Left ventricle myocardium inferior (tissue), 1 donor: ENCODE results near the gene ITLN2. TPM values are rescaled to one million over a fixed set of nuclear protein-coding genes. Genes with fewer than 3 reads are reported as not detected.
"Not testable (repeated sequence)": the region's sequence is repeated elsewhere in the genome, so short reads cannot be mapped to it uniquely, and the experiment has no call there.

ENCODE experiments used
- DNase-seq: peaks from one replicate; pipeline ENCODE4 v3.0.0-alpha.2; 2020
- H3K27ac ChIP-seq: fragments of 200-600 bp; replicated peaks from 2 replicates; pipeline ENCODE4 v1.8.0; 2021
- H3K27me3 ChIP-seq: fragments of 200-600 bp; 2 replicates; pipeline ENCODE4 v1.8.0; 2021; ENCODE audit warnings: low read depth
- H3K36me3 ChIP-seq: fragments of 200-600 bp; 2 replicates; pipeline ENCODE4 v1.8.0; 2021
- H3K4me1 ChIP-seq: fragments of 200-600 bp; 2 replicates; pipeline ENCODE4 v1.8.0; 2021
- H3K4me3 ChIP-seq: fragments of 200-600 bp; 2 replicates; pipeline ENCODE4 v1.8.0; 2021; ENCODE audit warnings: mild to moderate bottlenecking, moderate library complexity
- H3K9me3 ChIP-seq: fragments of 200-600 bp; replicated peaks from 2 replicates; pipeline ENCODE4 v1.8.0; 2021
- intact Hi-C: fragments of 100-400 bp; cut with micrococcal nuclease; formaldehyde crosslinking; loops from one replicate; pipeline ENCODE4 v1.11.0; 2022
- total RNA-seq: library from RNA; stranded (reverse); fragmentation: NEBNext Ultra II Directional; extraction: Animal tissue kit (Norgen Biotek cat#: 25700); gene quantifications from one replicate; pipeline ENCODE4 v1.2.1, GENCODE V29; 2021
- TF ChIP-seq, protein P1 (sequence below): fragments of 200-600 bp; IDR thresholded peaks from 2 replicates; pipeline ENCODE4 v1.8.0; 2021; ENCODE audit warnings: antibody characterized with exemption, mild to moderate bottlenecking, borderline replicate concordance
- donor health status: DM: no; HTN: yes; CAD: no; lungs with severe emphysema.

The ITLN2 gene
- total RNA-seq, 1 donor from 2014 or later: 0.19 TPM

GRCh38 chr1:160907976-160908375 lies 46.6 kb downstream of the ITLN2 start:
- Histone ChIP-seq H3K27me3 (peaks cover 7% of the 10 kb centered on the region), H3K4me1 (peaks cover 44% of the 10 kb centered on the region), H3K9me3 (no peaks in the 10 kb centered on the region), H3K27ac (no peak overlapping the region), H3K4me3 (no peak overlapping the region), H3K36me3 (no peaks in the 10 kb centered on the region)
- TF ChIP-seq, protein P1, sequence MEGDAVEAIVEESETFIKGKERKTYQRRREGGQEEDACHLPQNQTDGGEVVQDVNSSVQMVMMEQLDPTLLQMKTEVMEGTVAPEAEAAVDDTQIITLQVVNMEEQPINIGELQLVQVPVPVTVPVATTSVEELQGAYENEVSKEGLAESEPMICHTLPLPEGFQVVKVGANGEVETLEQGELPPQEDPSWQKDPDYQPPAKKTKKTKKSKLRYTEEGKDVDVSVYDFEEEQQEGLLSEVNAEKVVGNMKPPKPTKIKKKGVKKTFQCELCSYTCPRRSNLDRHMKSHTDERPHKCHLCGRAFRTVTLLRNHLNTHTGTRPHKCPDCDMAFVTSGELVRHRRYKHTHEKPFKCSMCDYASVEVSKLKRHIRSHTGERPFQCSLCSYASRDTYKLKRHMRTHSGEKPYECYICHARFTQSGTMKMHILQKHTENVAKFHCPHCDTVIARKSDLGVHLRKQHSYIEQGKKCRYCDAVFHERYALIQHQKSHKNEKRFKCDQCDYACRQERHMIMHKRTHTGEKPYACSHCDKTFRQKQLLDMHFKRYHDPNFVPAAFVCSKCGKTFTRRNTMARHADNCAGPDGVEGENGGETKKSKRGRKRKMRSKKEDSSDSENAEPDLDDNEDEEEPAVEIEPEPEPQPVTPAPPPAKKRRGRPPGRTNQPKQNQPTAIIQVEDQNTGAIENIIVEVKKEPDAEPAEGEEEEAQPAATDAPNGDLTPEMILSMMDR: no peak
- DNase-seq: no peak
- intact Hi-C loops: no loop called here

DNA sequence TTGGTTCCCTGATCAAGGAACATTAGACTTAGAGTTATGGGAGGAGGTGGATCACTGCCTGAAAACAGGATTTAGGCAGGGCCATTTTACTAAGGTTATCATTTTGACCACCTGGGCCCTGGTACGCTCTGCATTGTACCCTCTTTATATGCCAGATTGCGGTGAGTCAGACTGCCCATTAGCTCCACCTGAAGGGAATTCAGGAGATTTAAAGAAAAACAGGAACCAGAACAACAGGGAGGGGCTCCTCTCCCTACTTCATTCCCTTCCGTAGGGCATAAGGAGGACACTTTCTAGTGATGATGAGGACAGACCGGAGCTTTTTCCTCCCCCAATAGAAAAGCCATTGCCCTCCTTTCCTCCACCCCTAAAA lies 49.0 kb downstream of the ITLN2 start:
- H3K27me3 ChIP-seq: no peaks in the 10 kb centered on the region
- peaks cover 2% of the 10 kb centered on the region for H3K9me3 ChIP-seq
- DNase-seq: no peak
- peaks cover 36% of the 10 kb centered on the region for H3K4me1 ChIP-seq
- H3K36me3 ChIP-seq: no peaks in the 10 kb centered on the region
- no peak overlapping the region for H3K4me3 ChIP-seq
- intact Hi-C loops: no loop called here
- TF ChIP-seq, protein P1: no peak
- H3K27ac ChIP-seq: peak overlapping the region; percentile 53

DNA sequence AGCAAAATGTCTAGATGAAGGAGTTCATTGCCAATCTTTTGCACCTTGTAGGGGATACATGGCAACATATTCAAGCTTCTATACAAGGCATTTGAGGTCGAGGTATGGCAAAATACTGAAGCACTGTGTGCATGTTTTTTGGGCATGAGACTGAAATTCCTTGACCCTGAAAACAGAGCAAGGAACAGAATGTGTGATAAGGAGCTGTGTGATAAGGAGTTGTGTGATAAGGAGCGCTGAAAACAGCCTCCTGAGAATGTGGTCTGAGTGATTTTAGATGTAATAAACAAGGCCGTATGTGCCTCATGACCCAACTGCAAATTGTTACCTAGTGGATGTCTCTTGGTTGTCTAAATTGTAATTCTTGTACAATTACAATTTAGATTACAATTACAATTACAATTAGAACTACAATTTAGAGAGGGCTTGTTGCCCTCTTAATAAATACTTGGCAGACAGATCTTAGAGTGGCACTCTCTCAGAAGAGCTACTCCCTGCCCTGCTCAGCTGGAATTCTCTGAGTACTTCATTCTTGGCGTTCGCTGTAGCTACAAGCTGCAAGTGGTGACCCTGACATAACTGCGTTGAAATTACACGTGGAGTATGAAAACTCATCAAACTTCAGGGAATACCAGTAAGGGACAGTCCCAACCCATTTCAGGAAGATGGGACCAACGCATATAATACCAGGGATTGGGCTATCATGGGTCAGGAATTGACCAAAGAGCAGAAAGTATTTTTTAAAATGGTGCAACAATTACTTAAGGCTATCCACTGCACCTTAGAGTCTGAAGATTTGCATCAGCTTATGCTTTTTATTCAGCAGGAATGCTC lies 49.6 kb downstream of the ITLN2 start:
- no peak for DNase-seq
- peak overlapping the region; percentile 53 for H3K27ac ChIP-seq
- H3K4me1 ChIP-seq: peaks cover 36% of the 10 kb centered on the region
- H3K4me3 ChIP-seq: no peak overlapping the region
- TF ChIP-seq, protein P1: no peak
- H3K27me3 ChIP-seq: no peaks in the 10 kb centered on the region
- H3K9me3 ChIP-seq: peaks cover 3% of the 10 kb centered on the region
- intact Hi-C loops: no loop called here
- no peaks in the 10 kb centered on the region for H3K36me3 ChIP-seq

GRCh38 chr1:160902251-160902650 lies 52.4 kb downstream of the ITLN2 start:
- DNase-seq, intact Hi-C loops: not testable (repeated sequence)

DNA sequence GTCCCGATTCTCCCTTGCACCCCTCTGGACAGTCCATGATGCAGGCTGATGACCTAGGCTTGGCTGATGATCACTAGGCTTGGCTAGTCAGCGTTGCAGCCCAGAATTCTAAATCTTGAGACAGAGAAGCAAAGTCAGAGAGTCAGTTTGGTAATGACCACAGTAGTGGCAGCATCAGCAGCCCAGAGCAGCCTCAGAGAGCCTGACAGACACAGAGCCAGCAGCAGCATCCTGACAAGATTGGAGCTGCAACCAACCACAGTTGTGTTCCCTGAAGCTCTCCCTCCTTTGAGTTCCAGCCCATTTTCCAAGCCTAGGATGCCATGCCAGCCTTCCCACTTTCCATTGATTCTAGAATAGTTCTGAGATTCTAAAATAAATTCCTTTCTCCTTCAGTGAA lies 52.8 kb downstream of the ITLN2 start:
- no peak overlapping the region for H3K4me3 ChIP-seq
- TF ChIP-seq, protein P1: no peak
- peaks cover 3% of the 10 kb centered on the region for H3K9me3 ChIP-seq
- H3K27ac ChIP-seq: no peak overlapping the region
- intact Hi-C loops: no loop called here
- H3K36me3 ChIP-seq: no peaks in the 10 kb centered on the region
- no peaks in the 10 kb centered on the region for H3K27me3 ChIP-seq
- peaks cover 18% of the 10 kb centered on the region for H3K4me1 ChIP-seq
- DNase-seq: no peak

More at GRCh38 chr1:160902251-160902650, 52.4 kb downstream of the ITLN2 start:
- not testable (repeated sequence) for H3K27ac ChIP-seq, H3K4me3 ChIP-seq, H3K9me3 ChIP-seq, H3K27me3 ChIP-seq, H3K36me3 ChIP-seq
- H3K4me1 ChIP-seq: peaks cover 23% of the 10 kb centered on the region

DNA sequence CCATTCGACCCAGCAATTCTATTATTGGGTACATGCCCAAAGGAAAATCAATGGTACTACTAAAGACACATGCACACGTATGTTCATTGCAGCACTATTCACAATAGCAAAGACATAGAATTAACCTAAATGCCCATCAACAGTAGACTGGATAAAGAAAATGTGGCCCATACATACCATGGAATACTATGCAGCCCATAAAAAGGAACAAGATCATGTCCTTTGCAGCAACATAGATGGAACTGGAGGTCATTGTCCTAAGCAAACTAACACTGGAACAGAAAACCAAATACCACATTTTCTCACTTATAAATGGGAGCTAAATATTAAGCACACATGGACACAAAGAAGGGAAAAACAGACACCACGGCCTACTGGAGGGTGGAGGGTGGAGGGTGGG lies 53.9 kb downstream of the ITLN2 start:
- H3K4me1 ChIP-seq: peaks cover 13% of the 10 kb centered on the region
- H3K27ac ChIP-seq, H3K36me3 ChIP-seq, H3K27me3 ChIP-seq, H3K4me3 ChIP-seq, DNase-seq, intact Hi-C loops, H3K9me3 ChIP-seq: not testable (repeated sequence)

Other genes starting within 250 kb of the ITLN2 start
- gene CD48, start 243.0 kb downstream of the ITLN2 start, total RNA-seq: 1.3 TPM
- 0.36 TPM for gene SLAMF7, start 215.6 kb downstream of the ITLN2 start, total RNA-seq
- not detected for gene LY9, start 158.6 kb downstream of the ITLN2 start, total RNA-seq
- 0.14 TPM for gene CD244, start 91.9 kb downstream of the ITLN2 start, total RNA-seq
- gene ITLN1, start 69.6 kb downstream of the ITLN2 start, total RNA-seq: 1.0 TPM
- 8.3 TPM for gene F11R, start 66.3 kb upstream of the ITLN2 start, total RNA-seq
- 13.4 TPM for gene TSTD1, start 84.2 kb upstream of the ITLN2 start, total RNA-seq
- 31.7 TPM for gene USF1, start 91.2 kb upstream of the ITLN2 start, total RNA-seq
- 2.4 TPM for gene ARHGAP30, start 115.1 kb upstream of the ITLN2 start, total RNA-seq
- not detected for gene NECTIN4, start 134.7 kb upstream of the ITLN2 start, total RNA-seq
- gene KLHDC9, start 143.6 kb upstream of the ITLN2 start, total RNA-seq: 9.1 TPM
- gene PFDN2, start 163.2 kb upstream of the ITLN2 start, total RNA-seq: 62.5 TPM
- gene NIT1, start 163.3 kb upstream of the ITLN2 start, total RNA-seq: 31.9 TPM
- 25.2 TPM for gene DEDD, start 177.9 kb upstream of the ITLN2 start, total RNA-seq
- 76.4 TPM for gene UFC1, start 199.2 kb upstream of the ITLN2 start, total RNA-seq
- gene USP21, start 204.7 kb upstream of the ITLN2 start, total RNA-seq: 20.0 TPM
- gene PPOX, start 211.6 kb upstream of the ITLN2 start, total RNA-seq: 15.2 TPM
- gene B4GALT3, start 222.7 kb upstream of the ITLN2 start, total RNA-seq: 23.2 TPM
- 14.1 TPM for gene ADAMTS4, start 244.2 kb upstream of the ITLN2 start, total RNA-seq
- gene NDUFS2, start 247.6 kb upstream of the ITLN2 start, total RNA-seq: 302 TPM